SK-N-SH (cell line): ENCODE data around the gene NFKB2. TPM values are rescaled to one million over a fixed set of nuclear protein-coding genes. Genes with fewer than 3 reads are reported as not detected.

Experiments
- CTCF ChIA-PET: fragments of 300-600, 350-600 bp; formaldehyde crosslinking; extraction: SDS; loops from one replicate; lab custom pipeline; 2021; lab: Yijun Ruan, JAX
- POLR2A ChIA-PET: fragments of 350-600 bp; sonication (Branson Sonifier 250); formaldehyde crosslinking; extraction: SDS; loops from one replicate; lab custom pipeline; 2020; ENCODE audit warnings: antibody characterized with exemption, inconsistent platforms; lab: Yijun Ruan, JAX
- DNase-seq: peaks from one replicate; pipeline ENCODE4 v3.0.0; 2012
- H2AFZ ChIP-seq: fragments of 200-600 bp; sonication (generic); 2 replicates; pipeline ENCODE4 v1.8.1; 2016; ENCODE audit warnings: antibody characterized with exemption, mild to moderate bottlenecking, low read depth
- H3F3A ChIP-seq: fragments of 200-600 bp; sonication (generic); replicated peaks from 2 replicates; pipeline ENCODE3; 2016; ENCODE audit warnings: antibody characterized with exemption, mild to moderate bottlenecking; ENCODE audit not compliant: insufficient read depth
- H3K27ac ChIP-seq, 2 experiments: fragments of 200-500 bp in 1 of 2; fragments of 200-600 bp in 1 of 2; sonication (Bioruptor generic) in 1 of 2; sonication (generic), shearing (Covaris generic) in 1 of 2; 2 replicates each; pipeline versions ENCODE4 v1.5.1 to v1.6.1; 2014 to 2016; ENCODE audit warnings: low read depth in 2 of 2, inconsistent platforms in 1 of 2, low read length in 1 of 2, mild to moderate bottlenecking in 1 of 2, mixed read lengths in 1 of 2
- H3K27me3 ChIP-seq: fragments of 200-600 bp; sonication (generic), shearing (Covaris generic); 2 replicates; pipeline ENCODE4 v1.6.1; 2016; ENCODE audit warnings: mixed run types; ENCODE audit not compliant: insufficient read depth
- H3K36me3 ChIP-seq, 2 experiments: fragments of 200-500 bp in 1 of 2; fragments of 200-600 bp in 1 of 2; sonication (Bioruptor generic) in 1 of 2; sonication (generic) in 1 of 2; replicated peaks in 1 of 2; 2 replicates each; pipeline versions ENCODE3 to v1.5.1; 2014 to 2016; ENCODE audit warnings: low read length in 1 of 2, mild to moderate bottlenecking in 1 of 2; ENCODE audit not compliant: insufficient read depth in 2 of 2, control insufficient read depth in 1 of 2
- H3K4me1 ChIP-seq, 2 experiments: fragments of 200-500 bp in 1 of 2; fragments of 200-600 bp in 1 of 2; sonication (Bioruptor generic) in 1 of 2; sonication (generic), shearing (Covaris generic) in 1 of 2; 2 replicates each; pipeline versions ENCODE4 v1.5.1 to v1.6.1; 2014 to 2016; ENCODE audit warnings: low read depth in 1 of 2, low read length in 1 of 2, mixed run types in 1 of 2; ENCODE audit not compliant: insufficient read depth in 2 of 2, control insufficient read depth in 1 of 2
- H3K4me2 ChIP-seq: fragments of 200-600 bp; sonication (generic), shearing (Covaris generic); 2 replicates; pipeline ENCODE4 v1.6.1; 2017; ENCODE audit warnings: mixed run types
- H3K4me3 ChIP-seq, 2 experiments: fragments of 200-500 bp in 1 of 2; fragments of 200-600 bp in 1 of 2; sonication (Bioruptor generic) in 1 of 2; sonication (generic), shearing (Covaris generic) in 1 of 2; 2 replicates each; pipeline versions ENCODE4 v1.5.1 to v1.8.1; 2014 to 2016; ENCODE audit warnings: low read depth in 2 of 2, inconsistent platforms in 1 of 2, low read length in 1 of 2, mild to moderate bottlenecking in 1 of 2, mixed read lengths in 1 of 2, moderate library complexity in 1 of 2
- H3K79me2 ChIP-seq: fragments of 200-600 bp; sonication (generic); 2 replicates; pipeline ENCODE4 v1.8.1; 2017; ENCODE audit warnings: mild to moderate bottlenecking; ENCODE audit not compliant: insufficient read depth
- H3K9ac ChIP-seq: fragments of 200-600 bp; sonication (generic); 2 replicates; pipeline ENCODE4 v1.6.1; 2017; ENCODE audit warnings: mixed run types
- H3K9me2 ChIP-seq: fragments of 200-600 bp; sonication (generic); 2 replicates; pipeline ENCODE4 v1.6.1; 2017; ENCODE audit warnings: mixed run types
- H3K9me3 ChIP-seq: fragments of 200-600 bp; sonication (generic); 2 replicates; pipeline ENCODE4 v1.6.1; 2017; ENCODE audit warnings: mixed run types, mild to moderate bottlenecking, moderate library complexity
- H4K20me1 ChIP-seq: fragments of 200-600 bp; sonication (generic); 2 replicates; pipeline ENCODE4 v1.6.1; 2017; ENCODE audit warnings: mild to moderate bottlenecking, mixed run types; ENCODE audit not compliant: insufficient read depth
- ELF1 ChIP-seq: IDR thresholded peaks from 2 replicates; pipeline ENCODE4 v1.4.0; 2012
- JUND ChIP-seq: IDR thresholded peaks from 2 replicates; pipeline ENCODE4 v1.4.0; 2012
- MXI1 ChIP-seq: IDR thresholded peaks from 2 replicates; pipeline ENCODE4 v1.6.1; 2012; ENCODE audit warnings: mild to moderate bottlenecking, low read depth, low read length, improper control_type of control experiment
- NRF1 ChIP-seq: IDR thresholded peaks from 2 replicates; pipeline ENCODE4 v1.6.1; 2012; ENCODE audit warnings: low read depth, mild to moderate bottlenecking, low read length
- RCOR1 ChIP-seq: fragments of 150-350 bp; IDR thresholded peaks from 2 replicates; pipeline ENCODE4 v1.6.1; 2017; ENCODE audit warnings: antibody characterized with exemption, low read length
- SMC3 ChIP-seq: IDR thresholded peaks from 2 replicates; pipeline ENCODE4 v1.6.1; 2012; ENCODE audit warnings: low read depth, low read length, improper control_type of control experiment
- TEAD4 ChIP-seq: IDR thresholded peaks from 2 replicates; pipeline ENCODE4 v1.4.0; 2012; ENCODE audit warnings: mild to moderate bottlenecking, borderline replicate concordance; ENCODE audit not compliant: insufficient read depth
- WGBS: methylation state at CpG from one replicate; pipeline ENCODE4 v1.1.6; 2017; ENCODE audit warnings: low lambda C conversion rate; 5-methylcytosine and 5-hydroxymethylcytosine counted together
- polyA plus RNA-seq, 3 experiments: library from polyadenylated mRNA; depleted of rRNA; stranded (reverse); fragments of >200 nt; gene quantifications; 2 replicates each; pipeline ENCODE4 v1.2.3, GENCODE V29; 2012
- TF ChIP-seq, protein P1 (sequence below): fragments of 150-350 bp; IDR thresholded peaks from 2 replicates; pipeline ENCODE4 v1.6.1; 2016; ENCODE audit warnings: mild to moderate bottlenecking, low read depth, low read length
- TF ChIP-seq, protein P2 (sequence below): fragments of 150-350 bp; IDR thresholded peaks from 2 replicates; pipeline ENCODE4 v1.6.1; 2017; ENCODE audit warnings: antibody characterized with exemption, low read length, low read depth, borderline replicate concordance
- TF ChIP-seq, protein P3 (sequence below): IDR thresholded peaks from 2 replicates; pipeline ENCODE4 v1.4.0; 2012; ENCODE audit warnings: low read depth
- TF ChIP-seq, protein P4 (sequence below): fragments of 200-600 bp; sonication (generic); IDR thresholded peaks from 2 replicates; pipeline ENCODE4 v1.6.1; 2017; ENCODE audit warnings: antibody characterized with exemption, mild to moderate bottlenecking, moderate library complexity

The NFKB2 gene
- polyA plus RNA-seq, 1 of the 3 experiments (the other 2 are of a cell fraction), result 26.6 TPM

DNA sequence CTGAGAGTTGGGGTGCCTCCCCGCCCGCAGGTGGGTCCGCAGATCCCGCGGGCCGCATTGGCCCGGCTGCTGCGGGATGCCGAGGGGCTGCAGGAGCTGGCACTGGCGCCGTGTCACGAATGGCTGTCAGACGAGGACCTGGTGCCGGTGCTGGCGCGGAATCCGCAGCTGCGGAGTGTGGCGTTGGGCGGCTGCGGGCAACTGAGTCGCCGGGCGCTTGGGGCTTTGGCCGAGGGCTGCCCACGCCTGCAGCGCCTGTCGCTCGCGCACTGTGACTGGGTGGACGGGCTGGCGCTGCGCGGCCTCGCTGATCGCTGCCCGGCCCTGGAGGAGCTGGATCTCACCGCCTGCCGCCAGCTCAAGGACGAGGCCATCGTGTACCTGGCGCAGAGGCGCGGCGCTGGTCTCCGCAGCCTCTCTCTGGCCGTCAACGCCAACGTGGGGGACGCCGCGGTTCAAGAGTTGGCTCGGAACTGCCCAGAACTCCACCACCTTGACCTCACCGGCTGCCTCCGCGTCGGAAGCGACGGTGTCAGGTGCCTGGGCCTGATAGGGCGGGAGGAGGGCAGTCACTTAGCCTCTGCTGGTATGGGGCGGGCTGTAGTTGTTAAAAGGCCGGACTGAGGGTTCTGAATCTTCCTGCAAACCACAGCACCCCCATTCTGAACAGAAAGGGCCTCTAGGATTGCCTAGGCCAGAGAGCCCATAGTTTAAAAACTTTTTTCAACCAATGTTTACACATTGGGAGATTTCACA lies 26.4 kb downstream of the NFKB2 start:
- DNase-seq, result peak; percentile 33
- Histone ChIP-seq H3K4me1 (peaks cover 0 to 29% of the 10 kb centered on the region in 2 experiments; a peak in 2 of 4 replicates), H3K27ac (peak overlapping the region in 1 of 2 experiments; percentile 99; a peak in 1 of 4 replicates), H3K9ac (peak overlapping the region; percentile 68), H2AFZ (peak overlapping the region; percentile 85), H3K4me2 (peak overlapping the region; percentile 84), H3F3A (peaks cover 15% of the 10 kb centered on the region), H4K20me1 (no peaks in the 10 kb centered on the region), H3K4me3 (peak overlapping the region; percentile 77 to 90), H3K9me2 (no peaks in the 10 kb centered on the region), H3K27me3 (no peaks in the 10 kb centered on the region), H3K79me2 (no peaks in the 10 kb centered on the region), H3K36me3 (peaks cover 0 to 21% of the 10 kb centered on the region in 2 experiments), H3K9me3 (no peaks in the 10 kb centered on the region)
- ChIA-PET CTCF (interaction anchor here (0.7 to 18.3 kb wide), 23 partner anchors 10 to 268 kb away, joined by 3 to 359 read pairs (median 5); partner anchors contain the start of genes C10orf95, CUEDC2, ELOVL3 and NFKB2), POLR2A (interaction anchor here (0.9 to 4.2 kb wide), 10 partner anchors 8 to 162 kb away, joined by 3 to 41 read pairs (median 4); partner anchors contain the start of genes C10orf95, CUEDC2 and NFKB2)
- TF ChIP-seq, protein P1, sequence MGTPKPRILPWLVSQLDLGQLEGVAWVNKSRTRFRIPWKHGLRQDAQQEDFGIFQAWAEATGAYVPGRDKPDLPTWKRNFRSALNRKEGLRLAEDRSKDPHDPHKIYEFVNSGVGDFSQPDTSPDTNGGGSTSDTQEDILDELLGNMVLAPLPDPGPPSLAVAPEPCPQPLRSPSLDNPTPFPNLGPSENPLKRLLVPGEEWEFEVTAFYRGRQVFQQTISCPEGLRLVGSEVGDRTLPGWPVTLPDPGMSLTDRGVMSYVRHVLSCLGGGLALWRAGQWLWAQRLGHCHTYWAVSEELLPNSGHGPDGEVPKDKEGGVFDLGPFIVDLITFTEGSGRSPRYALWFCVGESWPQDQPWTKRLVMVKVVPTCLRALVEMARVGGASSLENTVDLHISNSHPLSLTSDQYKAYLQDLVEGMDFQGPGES, result no peak
- TF ChIP-seq SMC3 (no peak), TEAD4 (no peak), RCOR1 (no peak), ELF1 (no peak), MXI1 (no peak), NRF1 (no peak), JUND (no peak)
- TF ChIP-seq, protein P2, sequence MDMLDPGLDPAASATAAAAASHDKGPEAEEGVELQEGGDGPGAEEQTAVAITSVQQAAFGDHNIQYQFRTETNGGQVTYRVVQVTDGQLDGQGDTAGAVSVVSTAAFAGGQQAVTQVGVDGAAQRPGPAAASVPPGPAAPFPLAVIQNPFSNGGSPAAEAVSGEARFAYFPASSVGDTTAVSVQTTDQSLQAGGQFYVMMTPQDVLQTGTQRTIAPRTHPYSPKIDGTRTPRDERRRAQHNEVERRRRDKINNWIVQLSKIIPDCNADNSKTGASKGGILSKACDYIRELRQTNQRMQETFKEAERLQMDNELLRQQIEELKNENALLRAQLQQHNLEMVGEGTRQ, result no peak
- TF ChIP-seq, protein P3, sequence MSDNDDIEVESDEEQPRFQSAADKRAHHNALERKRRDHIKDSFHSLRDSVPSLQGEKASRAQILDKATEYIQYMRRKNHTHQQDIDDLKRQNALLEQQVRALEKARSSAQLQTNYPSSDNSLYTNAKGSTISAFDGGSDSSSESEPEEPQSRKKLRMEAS, result no peak
- TF ChIP-seq, protein P4, sequence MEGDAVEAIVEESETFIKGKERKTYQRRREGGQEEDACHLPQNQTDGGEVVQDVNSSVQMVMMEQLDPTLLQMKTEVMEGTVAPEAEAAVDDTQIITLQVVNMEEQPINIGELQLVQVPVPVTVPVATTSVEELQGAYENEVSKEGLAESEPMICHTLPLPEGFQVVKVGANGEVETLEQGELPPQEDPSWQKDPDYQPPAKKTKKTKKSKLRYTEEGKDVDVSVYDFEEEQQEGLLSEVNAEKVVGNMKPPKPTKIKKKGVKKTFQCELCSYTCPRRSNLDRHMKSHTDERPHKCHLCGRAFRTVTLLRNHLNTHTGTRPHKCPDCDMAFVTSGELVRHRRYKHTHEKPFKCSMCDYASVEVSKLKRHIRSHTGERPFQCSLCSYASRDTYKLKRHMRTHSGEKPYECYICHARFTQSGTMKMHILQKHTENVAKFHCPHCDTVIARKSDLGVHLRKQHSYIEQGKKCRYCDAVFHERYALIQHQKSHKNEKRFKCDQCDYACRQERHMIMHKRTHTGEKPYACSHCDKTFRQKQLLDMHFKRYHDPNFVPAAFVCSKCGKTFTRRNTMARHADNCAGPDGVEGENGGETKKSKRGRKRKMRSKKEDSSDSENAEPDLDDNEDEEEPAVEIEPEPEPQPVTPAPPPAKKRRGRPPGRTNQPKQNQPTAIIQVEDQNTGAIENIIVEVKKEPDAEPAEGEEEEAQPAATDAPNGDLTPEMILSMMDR, result no peak
- 13% methylated on average over 13 of the region's 62 CpGs for WGBS
